H1 (cell line): ENCODE measurements around the gene DUSP9. TPM values are rescaled to one million over a fixed set of nuclear protein-coding genes. Genes with fewer than 3 reads are reported as not detected.

Source experiments
- CBX5 ChIP-seq: fragments of 300-800, 300-1000 bp; sonication (generic); IDR thresholded peaks from 2 replicates; pipeline ENCODE4 v1.7.1; 2016; ENCODE audit warnings: antibody characterized with exemption, low read length, low read depth
- CEBPB ChIP-seq: IDR thresholded peaks from 2 replicates; pipeline ENCODE4 v1.6.1; 2012; ENCODE audit warnings: low read depth, low read length
- E2F6 ChIP-seq: IDR thresholded peaks from 2 replicates; pipeline ENCODE4 v1.6.1; 2012; ENCODE audit warnings: inconsistent platforms
- HDAC2 ChIP-seq, 2 experiments: fragments of 300-600 bp in 1 of 2; sonication (generic) in 1 of 2; IDR thresholded peaks; 2 replicates each; pipeline ENCODE4 v1.6.1; 2011 to 2012; ENCODE audit warnings: low read depth in 2 of 2, low read length in 2 of 2, mild to moderate bottlenecking in 2 of 2, moderate library complexity in 2 of 2, borderline replicate concordance in 1 of 2, inconsistent platforms in 1 of 2
- HDAC6 ChIP-seq: IDR thresholded peaks from one replicate; pipeline ENCODE4 v1.7.1; 2012; ENCODE audit warnings: low read depth, mild to moderate bottlenecking, inconsistent platforms, low read length, moderate library complexity
- PHF8 ChIP-seq: fragments of 200-600 bp; sonication (generic); conservative IDR thresholded peaks from 2 replicates; pipeline ENCODE4 v1.7.1; 2012; ENCODE audit warnings: low read depth, mild to moderate bottlenecking, inconsistent platforms, low read length, moderate library complexity
- RAD21 ChIP-seq, 2 experiments: IDR thresholded peaks in 1 of 2; conservative IDR thresholded peaks in 1 of 2; 2 replicates each; pipeline ENCODE4 v1.6.1; 2011; ENCODE audit warnings: low read depth in 2 of 2, low read length in 2 of 2, improper control_type of control experiment in 1 of 2, inconsistent platforms in 1 of 2, mild to moderate bottlenecking in 1 of 2, moderate library complexity in 1 of 2
- SRF ChIP-seq: IDR thresholded peaks from 2 replicates; pipeline ENCODE4 v1.6.1; 2011; ENCODE audit warnings: mild to moderate bottlenecking, low read depth, low read length, moderate library complexity
- ZNF274 ChIP-seq: IDR thresholded peaks from 2 replicates; pipeline ENCODE4 v1.7.0; 2012; ENCODE audit warnings: low read length, borderline replicate concordance; ENCODE audit errors: extremely low read depth
- polyA plus RNA-seq, 7 experiments: library from polyadenylated mRNA; depleted of rRNA in 3 of 7; stranded (reverse) in 5 of 7; unstranded in 2 of 7; fragments of >200 nt in 5 of 7; fragments of 200-250 nt in 2 of 7; gene quantifications; 1 replicate in 5 of 7; 2 replicates in 1 of 7; 4 replicates in 1 of 7; pipeline versions ENCODE4 v1.2.1 to v1.2.3, GENCODE V29; 2011 to 2013; ENCODE audit warnings: missing spikeins in 2 of 7, mixed read lengths in 2 of 7
- total RNA-seq: library from RNA; stranded (reverse); fragmentation: NEBNext Ultra II Directional; extraction: Animal tissue kit (Norgen Biotek cat#: 25700); gene quantifications from 2 replicates; pipeline ENCODE4 v1.2.1, GENCODE V29; 2021

The DUSP9 gene
- total and polyA plus RNA-seq, 2 of the 8 experiments (the other 6 are each of a cell fraction or from before 2014, with no cell fraction given), result 0.80 to 1.1 TPM

GRCh38 chrX:153685751-153686696 is 39.0 kb downstream of the DUSP9 start (continued):
- TF ChIP-seq HDAC6, result no peak
- no peak for TF ChIP-seq SRF
- no peak for TF ChIP-seq CEBPB
- no peak for TF ChIP-seq RAD21 (IDR thresholded peaks at IDR 0.05 in 1 of 2, conservative IDR thresholded peaks at IDR 0.05 in 1 of 2; ENCODE audit: low read depth in 2 of 2, low read length in 2 of 2)
- TF ChIP-seq HDAC2 (IDR thresholded peaks at IDR 0.05; ENCODE audit: borderline replicate concordance in 1 of 2, low read depth in 2 of 2, low read length in 2 of 2), result no peak
- no peak for TF ChIP-seq E2F6
- no peak for TF ChIP-seq ZNF274
- TF ChIP-seq PHF8, result no peak
- TF ChIP-seq CBX5, result no peak
